Stimulated activated CD4-positive, alpha-beta T cell treated with anti-CD3 and anti-CD28 coated beads, Interleukin-1b, Interleukin-23, amount 100 ng/mL, for 48 hours (primary cell): ENCODE data around the gene TMEM143.

ENCODE experiments used
- DNase-seq: peaks from one replicate; pipeline ENCODE4 v3.0.0-alpha.2; 2020

The TMEM143 gene

GRCh38 chr19:48354332-48354992 lies 9.3 kb downstream of the TMEM143 start:
- DNase-seq: no peak

GRCh38 chr19:48353677-48354076 lies 10.1 kb downstream of the TMEM143 start:
- DNase-seq: no peak

- DNase-seq: peak; percentile 84
Observed at GRCh38 chr19:48351341-48351752, 12.4 kb downstream of the TMEM143 start.

GRCh38 chr19:48350856-48351255 lies 12.9 kb downstream of the TMEM143 start:
- DNase-seq: no peak

- no peak for DNase-seq
Observed at GRCh38 chr19:48348737-48349136, 15.0 kb downstream of the TMEM143 start.

- no peak for DNase-seq
Observed at GRCh38 chr19:48348045-48348444, 15.7 kb downstream of the TMEM143 start.

GRCh38 chr19:48346191-48346590 lies 17.5 kb downstream of the TMEM143 start:
- DNase-seq: no peak

- no peak for DNase-seq
Observed at GRCh38 chr19:48344892-48345291, 18.8 kb downstream of the TMEM143 start.

- no peak for DNase-seq
Observed at GRCh38 chr19:48342841-48343540, 20.7 kb downstream of the TMEM143 start.

GRCh38 chr19:48342414-48342738 lies 21.4 kb downstream of the TMEM143 start:
- no peak for DNase-seq

- no peak for DNase-seq
Observed at GRCh38 chr19:48341515-48342413, 22.0 kb downstream of the TMEM143 start.

- DNase-seq: no peak
Observed at GRCh38 chr19:48340995-48341394, 22.7 kb downstream of the TMEM143 start.

GRCh38 chr19:48338802-48339503 lies 24.8 kb downstream of the TMEM143 start:
- no peak for DNase-seq

GRCh38 chr19:48338253-48338755 lies 25.4 kb downstream of the TMEM143 start:
- no peak for DNase-seq

- DNase-seq: peak; percentile 94
Observed at GRCh38 chr19:48333467-48334384, 30.0 kb downstream of the TMEM143 start.

- DNase-seq: peak; percentile 95
Observed at GRCh38 chr19:48332662-48333466, 30.9 kb downstream of the TMEM143 start.

- DNase-seq: no peak
Observed at GRCh38 chr19:48332351-48332661, 31.4 kb downstream of the TMEM143 start.

GRCh38 chr19:48330012-48330681 lies 33.6 kb downstream of the TMEM143 start:
- peak; percentile 84 for DNase-seq

GRCh38 chr19:48329167-48329891 lies 34.4 kb downstream of the TMEM143 start:
- DNase-seq: peak; percentile 41
